B cell (primary cell): ENCODE measurements around the gene LRRC45. TPM values are rescaled to one million over a fixed set of nuclear protein-coding genes. Genes with fewer than 3 reads are reported as not detected.

Source experiments
- ATAC-seq: fragments of 200-7000 bp; cut with Tn5 transposase; one replicate; pipeline ENCODE4 v1.10.0; 2021; ENCODE audit warnings: low read depth, mild to moderate bottlenecking, moderate number of reproducible peaks, moderate library complexity
- CTCF ChIA-PET: fragments of 350-600 bp; sonication (Branson Sonifier 250); formaldehyde crosslinking; loops from one replicate; lab custom pipeline; 2021; ENCODE audit warnings: antibody characterized with exemption, inconsistent platforms; lab: Charles Lee
- POLR2A ChIA-PET: fragments of 350-600 bp; sonication (Branson Sonifier 250); formaldehyde crosslinking; loops from one replicate; lab custom pipeline; 2021; ENCODE audit warnings: antibody characterized with exemption; lab: Charles Lee
- DNase-seq: peaks from one replicate; pipeline ENCODE4 v3.0.0; 2013
- H2AFZ ChIP-seq: 2 replicates; pipeline ENCODE4 v1.6.1; 2012; ENCODE audit warnings: mild to moderate bottlenecking, low read depth, low read length; ENCODE audit not compliant: insufficient read depth, poor library complexity, severe bottlenecking
- H3K27ac ChIP-seq, 2 donors: 1 replicate in 1 of 2; 2 replicates in 1 of 2; pipeline ENCODE4 v1.5.1; 2012 to 2013; ENCODE audit warnings: low read length in 2 of 2, mild to moderate bottlenecking in 2 of 2, moderate library complexity in 1 of 2
- H3K27me3 ChIP-seq, 4 experiments: fragments of 200-600 bp in 1 of 4; sonication (generic) in 1 of 4; replicated peaks in 1 of 4; 1 replicate in 2 of 4; 2 replicates in 2 of 4; pipeline versions ENCODE4 v1.6.1 to v1.7.0; 2013 to 2016; ENCODE audit warnings: low read length in 3 of 4, mild to moderate bottlenecking in 2 of 4, mixed read lengths in 1 of 4, moderate library complexity in 1 of 4; ENCODE audit not compliant: insufficient read depth in 4 of 4, control insufficient read depth in 3 of 4; ENCODE audit errors: control extremely low read depth in 1 of 4
- H3K36me3 ChIP-seq, 2 experiments: replicated peaks in 1 of 2; 1 replicate in 1 of 2; 2 replicates in 1 of 2; pipeline versions ENCODE4 v1.6.1 to v1.7.1; 2013; ENCODE audit warnings: low read length in 1 of 2; ENCODE audit not compliant: insufficient read depth in 2 of 2, control insufficient read depth in 1 of 2; ENCODE audit errors: control extremely low read depth in 1 of 2, extremely low read depth in 1 of 2
- H3K4me1 ChIP-seq, 2 donors: fragments of 200-600 bp in 1 of 2; sonication (generic) in 1 of 2; 1 replicate in 1 of 2; 2 replicates in 1 of 2; pipeline versions ENCODE4 v1.5.1 to v1.6.1; 2013 to 2017; ENCODE audit warnings: low read length in 2 of 2; ENCODE audit not compliant: control insufficient read depth in 2 of 2, insufficient read depth in 2 of 2
- H3K4me2 ChIP-seq: replicated peaks from 2 replicates; pipeline ENCODE3; 2012; ENCODE audit warnings: mild to moderate bottlenecking, low read depth, low read length; ENCODE audit not compliant: poor library complexity, severe bottlenecking
- H3K4me3 ChIP-seq, 5 experiments: fragments of 200-600 bp in 1 of 5; sonication (generic) in 1 of 5; 1 replicate in 3 of 5; 2 replicates in 2 of 5; pipeline versions ENCODE4 v1.5.1 to v1.7.0; 2011 to 2016; ENCODE audit warnings: low read length in 4 of 5, mild to moderate bottlenecking in 4 of 5, low read depth in 2 of 5, control low read depth in 1 of 5, moderate library complexity in 1 of 5; ENCODE audit not compliant: insufficient read depth in 1 of 5; ENCODE audit errors: control extremely low read depth in 1 of 5, extremely low read depth in 1 of 5
- H3K79me2 ChIP-seq: fragments of 200-600 bp; sonication (generic); one replicate; pipeline ENCODE4 v1.6.0; 2016; ENCODE audit warnings: low read length; ENCODE audit not compliant: control insufficient read depth, insufficient read depth
- H3K9ac ChIP-seq: fragments of 200-600 bp; sonication (generic); 2 replicates; pipeline ENCODE4 v1.6.1; 2017; ENCODE audit warnings: mild to moderate bottlenecking, low read length, moderate library complexity
- H3K9me3 ChIP-seq, 3 donors: one replicate each; pipeline versions ENCODE4 v1.6.1 to v1.7.1; 2013; ENCODE audit warnings: low read length in 2 of 3; ENCODE audit not compliant: control insufficient read depth in 2 of 3, insufficient read depth in 1 of 3; ENCODE audit errors: control extremely low read depth in 1 of 3
- H4K20me1 ChIP-seq: 2 replicates; pipeline ENCODE4 v1.6.0; 2012; ENCODE audit warnings: mild to moderate bottlenecking, low read length; ENCODE audit not compliant: insufficient read depth, control insufficient read depth, poor library complexity, severe bottlenecking
- H3K27ac Mint-ChIP-seq: one replicate; pipeline ENCODE4 v1.8.0; 2021; ENCODE audit warnings: mixed read lengths
- H3K27me3 Mint-ChIP-seq: one replicate; pipeline ENCODE4 v1.8.0; 2021; ENCODE audit warnings: mixed read lengths
- H3K4me1 Mint-ChIP-seq: one replicate; pipeline ENCODE4 v1.8.0; 2021; ENCODE audit warnings: mixed read lengths
- H3K4me3 Mint-ChIP-seq: one replicate; pipeline ENCODE4 v1.8.0; 2021; ENCODE audit warnings: mixed read lengths
- H3K9me3 Mint-ChIP-seq: one replicate; pipeline ENCODE4 v1.8.0; 2022; ENCODE audit warnings: mixed read lengths; ENCODE audit not compliant: insufficient read depth
- CTCF ChIP-seq: fragments of 200-600 bp; IDR thresholded peaks from one replicate; pipeline ENCODE4 v1.8.0; 2022; ENCODE audit warnings: antibody characterized with exemption, mild to moderate bottlenecking
- EZH2 ChIP-seq: IDR thresholded peaks from 2 replicates; pipeline ENCODE4 v1.6.1; 2012; ENCODE audit warnings: borderline replicate concordance, low read depth, mild to moderate bottlenecking, moderate library complexity, low read length; ENCODE audit not compliant: insufficient read depth, poor library complexity, severe bottlenecking
- WGBS: methylation state at CpG from one replicate; pipeline ENCODE4 v1.1.5; 2013; ENCODE audit warnings: missing lambda C conversion rate; ENCODE audit not compliant: insufficient coverage; 5-methylcytosine and 5-hydroxymethylcytosine counted together
- intact Hi-C: fragments of 100-400 bp; cut with micrococcal nuclease; formaldehyde crosslinking; loops from one replicate; pipeline ENCODE4 v1.10.0; 2022
- polyA plus RNA-seq: library from polyadenylated mRNA; depleted of rRNA; stranded (reverse); fragments of >200 nt; gene quantifications from 2 replicates; pipeline ENCODE4 v1.2.3, GENCODE V29; 2012
- total RNA-seq, 2 donors: library from RNA; stranded (reverse); fragments of 120-200 nt in 1 of 2; gene quantifications; 1 replicate in 1 of 2; 2 replicates in 1 of 2; pipeline versions ENCODE4 v1.2.3 to v1.2.4, GENCODE V29; 2013 to 2022

LRRC45 gene
- total and polyA plus RNA-seq, 2 donors (not counting 1 experiment from before 2014, with no cell fraction given): 19.4 to 19.6 TPM

- Histone ChIP-seq H3K27me3 (peaks cover 0 to 39% (median 3%) of the 10 kb centered on the region in 4 experiments), H2AFZ (no peak overlapping the region), H3K36me3 (no peaks in the 10 kb centered on the region), H3K27ac (no peak overlapping the region), H3K79me2 (peaks cover 14% of the 10 kb centered on the region), H3K9ac (no peak overlapping the region), H3K9me3 (peaks cover 0 to 10% (median 0%) of the 10 kb centered on the region in 3 donors), H3K4me1 (peaks cover 29 to 34% of the 10 kb centered on the region in 2 donors), H3K4me3 (peak overlapping the region in 2 of 5 experiments; percentile 11 to 19), H4K20me1 (peaks cover 52% of the 10 kb centered on the region), H3K4me2 (peak overlapping the region; percentile 66)
- Mint-ChIP-seq H3K4me3 (peak overlapping the region; percentile 76), H3K27me3 (no peaks in the 10 kb centered on the region), H3K9me3 (no peaks in the 10 kb centered on the region), H3K27ac (no peak overlapping the region), H3K4me1 (peaks cover 21% of the 10 kb centered on the region)
- CTCF ChIA-PET: interaction anchor here (1.5 kb wide), 1 partner anchor 73 kb away, joined by 4 read pairs; no protein-coding TSS in a partner anchor
- TF ChIP-seq EZH2 (no peak), CTCF (no peak)
- WGBS: 15% methylated on average over 59 of the region's 59 CpGs
- intact Hi-C loops: loop anchor here (10.0 kb wide), 1 partner anchor 523 kb away; no protein-coding TSS in a partner anchor
- POLR2A ChIA-PET: interaction anchor here (0.8 kb wide), 1 partner anchor 19 kb away, joined by 3 read pairs; no protein-coding TSS in a partner anchor
- DNase-seq (no peak), ATAC-seq (peak; percentile 16)
These were observed 9.0 kb downstream of the LRRC45 start for GRCh38 chr17:82031885-82032627.
